ENCODE results near the gene LRIT3.

- TF ChIP-seq CTCF (IDR thresholded peaks at IDR 0.05) (no peak), POLR2A (IDR thresholded peaks at IDR 0.05) (no peak)
Measured at GRCh38 chr4:109798866-109799265, 49.0 kb upstream of the LRIT3 start.
